GM21786 (cell line): ENCODE results near the gene PITX3.

Experiments used
- ATAC-seq: cut with Tn5 transposase; IDR thresholded peaks from one replicate; pipeline ENCODE4 v1.9.1; 2021; ENCODE audit not compliant: unreplicated experiment

The PITX3 gene

DNA sequence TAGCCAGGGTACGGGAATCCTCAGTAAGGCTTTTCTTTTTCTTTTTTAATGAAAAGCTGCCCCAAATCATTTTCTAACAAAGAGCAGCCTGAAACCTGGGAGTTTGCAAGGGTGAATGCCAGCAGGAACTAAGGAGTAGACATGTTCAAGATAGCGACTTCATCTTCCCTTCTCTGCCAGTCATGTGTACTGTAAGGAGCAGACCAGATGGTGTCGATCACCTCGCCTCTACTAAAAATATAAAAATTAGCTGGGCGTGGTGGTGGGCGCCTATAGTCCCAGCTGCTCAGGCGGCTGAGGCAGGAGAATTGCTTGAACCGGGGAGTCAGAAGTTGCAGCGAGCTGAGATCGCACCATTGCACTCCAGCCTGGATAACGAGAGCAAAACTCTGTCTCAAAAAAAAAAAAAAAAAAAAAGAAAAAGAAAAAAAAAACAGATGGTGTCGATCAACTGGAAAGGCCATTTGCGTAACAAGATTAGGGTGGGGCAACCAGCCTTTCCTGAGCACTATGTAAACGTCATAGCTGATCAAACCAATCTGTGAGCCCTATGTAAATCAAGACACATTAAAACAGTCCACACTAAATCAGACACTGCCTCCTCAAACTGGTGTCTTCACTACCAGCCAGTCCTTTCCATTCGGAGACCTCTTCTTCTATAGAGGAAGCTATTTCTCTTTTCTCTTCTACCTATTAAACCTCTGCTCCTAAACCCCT lies 55.3 kb downstream of the PITX3 start:
- ATAC-seq, result no peak

DNA sequence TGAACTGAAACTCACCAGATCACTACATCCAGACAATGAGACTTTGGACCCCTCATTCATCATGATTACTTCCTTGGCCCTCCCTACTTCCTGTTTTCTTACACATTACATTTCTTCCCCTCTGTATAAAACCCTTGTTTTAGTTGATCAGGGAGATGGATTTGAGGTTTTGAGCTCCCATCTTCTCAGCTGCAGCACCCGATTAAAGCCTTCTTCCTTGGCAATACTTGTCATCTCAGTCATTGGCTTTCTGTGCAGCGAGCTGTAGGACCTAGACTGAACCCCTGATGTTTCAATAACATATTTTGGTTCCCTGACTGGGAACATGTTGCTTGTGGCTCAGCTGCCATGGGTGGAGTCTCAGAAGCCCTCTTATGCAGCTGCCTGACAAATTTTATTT lies 56.0 kb downstream of the PITX3 start:
- no peak for ATAC-seq

DNA sequence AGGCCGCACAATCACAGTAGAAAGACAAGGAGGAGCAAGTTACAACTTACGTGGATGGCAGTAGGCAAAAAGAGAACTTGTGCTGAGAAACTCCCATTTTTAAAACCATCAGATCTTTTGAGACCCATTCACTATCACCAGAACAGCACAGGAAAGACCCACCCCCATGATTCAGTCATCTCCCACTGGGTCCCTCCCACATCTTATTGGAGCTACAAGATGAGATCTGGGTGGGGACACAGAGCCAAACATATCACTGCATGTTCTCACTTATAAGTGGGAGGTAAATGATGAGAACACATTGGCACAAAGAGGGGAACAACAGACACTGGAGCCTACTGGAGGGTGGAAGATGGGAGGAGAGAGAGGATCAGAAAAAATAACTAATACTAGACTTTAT lies 56.7 kb downstream of the PITX3 start:
- ATAC-seq, result no peak
